ELF-1 (cell line): ENCODE measurements around the gene LASP1.
"Not testable (repeated sequence)": the region's sequence is repeated elsewhere in the genome, so short reads cannot be mapped to it uniquely, and the experiment has no call there.

Experiments
- DNase-seq: peaks from one replicate; pipeline ENCODE4 v3.0.0-alpha.2; 2016; ENCODE audit warnings: low read depth, low spot score

Gene LASP1

DNA sequence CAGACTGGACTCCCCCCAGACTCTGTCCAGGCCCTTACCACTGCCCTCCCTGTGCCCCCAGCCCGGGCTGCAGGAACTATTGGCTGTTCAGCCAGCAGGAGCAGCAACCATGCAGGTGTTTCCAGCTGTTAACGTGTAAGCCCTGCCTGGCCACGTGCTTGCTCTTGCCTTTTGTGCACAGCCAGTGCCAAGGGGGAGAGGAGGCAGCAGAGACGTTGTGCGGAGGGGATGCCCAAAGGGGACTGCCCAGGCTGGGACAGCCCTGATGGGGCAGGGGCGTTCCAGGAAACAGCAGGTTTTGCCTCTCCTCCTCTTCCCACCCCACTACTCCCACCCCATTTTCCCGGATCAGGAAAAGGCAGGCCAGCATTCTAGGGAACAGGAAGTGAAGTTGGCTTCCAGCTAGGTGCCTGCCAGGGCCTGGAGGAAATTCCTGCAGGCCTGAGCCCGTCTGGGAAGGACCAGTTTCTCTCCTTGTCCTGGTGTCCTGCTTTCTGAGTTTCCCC lies 38.9 kb downstream of the LASP1 start:
- peak; percentile 47 for DNase-seq

DNA sequence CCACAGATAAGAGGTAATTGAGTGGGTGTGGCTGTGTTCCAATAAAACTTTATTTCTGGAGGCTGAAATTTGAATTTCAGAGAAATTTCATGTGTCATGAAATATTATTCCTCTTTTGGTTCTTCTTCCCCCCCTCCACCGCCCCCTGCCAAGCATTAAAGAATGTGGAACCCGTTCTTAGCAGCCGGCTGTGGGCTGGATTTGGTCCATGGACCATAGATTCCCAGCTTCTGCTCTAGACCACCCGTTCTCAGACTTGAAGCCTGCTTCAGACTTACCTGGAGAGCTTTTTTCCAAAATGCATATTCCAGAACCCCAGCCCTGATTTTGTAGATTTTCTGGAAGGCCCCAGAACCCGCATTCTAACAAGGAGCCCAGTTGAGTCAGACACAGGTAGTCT lies 40.5 kb downstream of the LASP1 start:
- no peak for DNase-seq

- DNase-seq, result no peak
These were observed 41.3 kb downstream of the LASP1 start for GRCh38 chr17:38911081-38911730.

DNA sequence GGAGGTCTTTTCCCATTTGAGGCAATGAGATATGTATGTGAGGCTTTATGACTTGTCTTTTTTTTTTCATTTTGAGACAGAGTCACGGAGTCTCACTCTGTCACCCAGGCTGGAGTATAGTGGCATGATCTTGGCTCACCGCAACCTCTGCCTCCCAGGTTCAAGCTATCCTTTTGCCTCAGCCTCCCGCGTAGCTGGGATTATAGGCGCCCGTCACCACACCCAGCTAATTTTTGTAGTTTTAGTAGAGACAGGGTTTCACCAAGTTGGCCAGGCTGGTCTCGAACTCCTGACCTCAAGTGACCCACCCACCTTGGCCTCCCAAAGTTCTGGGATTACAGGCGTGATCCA lies 41.8 kb downstream of the LASP1 start:
- not testable (repeated sequence) for DNase-seq

GRCh38 chr17:38912221-38912813 lies 42.5 kb downstream of the LASP1 start:
- no peak for DNase-seq

- DNase-seq, result peak; percentile 67
These were observed 45.1 kb downstream of the LASP1 start for GRCh38 chr17:38914741-38915638.

- DNase-seq, result peak; percentile 26
These were observed 45.8 kb downstream of the LASP1 start for GRCh38 chr17:38915639-38915995.

DNA sequence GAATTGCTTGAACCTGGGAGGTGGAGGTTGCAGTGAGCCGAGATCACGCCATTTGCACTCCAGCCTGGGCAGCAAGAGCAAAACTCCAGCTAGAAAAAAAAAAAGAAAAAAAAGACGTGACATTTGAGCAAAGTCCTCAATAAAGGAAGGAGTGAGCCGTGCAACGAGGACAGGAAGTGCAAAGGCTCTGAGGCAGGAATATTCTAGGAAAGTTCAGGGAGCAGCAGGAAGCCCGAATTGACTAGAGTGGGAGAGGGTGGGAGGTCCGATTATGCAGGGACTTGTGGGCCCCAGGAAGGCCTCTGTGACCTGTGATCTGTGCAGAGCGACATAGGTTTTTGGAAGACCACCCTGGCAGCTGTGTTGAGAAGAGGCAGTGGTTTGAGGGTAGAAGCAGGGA lies 46.9 kb downstream of the LASP1 start:
- no peak for DNase-seq

DNA sequence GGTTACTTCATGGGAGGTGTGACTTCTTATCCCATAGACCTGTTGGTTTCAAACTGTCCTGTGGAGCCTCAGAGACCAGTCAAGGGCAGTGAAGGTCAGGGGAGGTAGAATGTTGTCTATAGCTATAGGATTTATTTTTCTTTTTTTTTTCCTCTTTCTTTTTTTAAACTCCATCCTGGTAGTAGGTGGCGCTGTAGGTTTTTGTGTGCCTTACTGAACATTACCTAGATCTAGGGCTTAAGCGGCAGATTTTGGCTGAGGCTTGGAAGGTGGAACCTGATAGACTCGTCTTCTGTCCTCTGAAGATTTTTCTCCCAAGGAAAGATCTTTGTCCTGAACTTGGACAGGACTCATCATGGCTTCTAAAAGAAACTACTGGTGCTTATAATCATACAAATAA lies 47.4 kb downstream of the LASP1 start:
- DNase-seq, result no peak

DNA sequence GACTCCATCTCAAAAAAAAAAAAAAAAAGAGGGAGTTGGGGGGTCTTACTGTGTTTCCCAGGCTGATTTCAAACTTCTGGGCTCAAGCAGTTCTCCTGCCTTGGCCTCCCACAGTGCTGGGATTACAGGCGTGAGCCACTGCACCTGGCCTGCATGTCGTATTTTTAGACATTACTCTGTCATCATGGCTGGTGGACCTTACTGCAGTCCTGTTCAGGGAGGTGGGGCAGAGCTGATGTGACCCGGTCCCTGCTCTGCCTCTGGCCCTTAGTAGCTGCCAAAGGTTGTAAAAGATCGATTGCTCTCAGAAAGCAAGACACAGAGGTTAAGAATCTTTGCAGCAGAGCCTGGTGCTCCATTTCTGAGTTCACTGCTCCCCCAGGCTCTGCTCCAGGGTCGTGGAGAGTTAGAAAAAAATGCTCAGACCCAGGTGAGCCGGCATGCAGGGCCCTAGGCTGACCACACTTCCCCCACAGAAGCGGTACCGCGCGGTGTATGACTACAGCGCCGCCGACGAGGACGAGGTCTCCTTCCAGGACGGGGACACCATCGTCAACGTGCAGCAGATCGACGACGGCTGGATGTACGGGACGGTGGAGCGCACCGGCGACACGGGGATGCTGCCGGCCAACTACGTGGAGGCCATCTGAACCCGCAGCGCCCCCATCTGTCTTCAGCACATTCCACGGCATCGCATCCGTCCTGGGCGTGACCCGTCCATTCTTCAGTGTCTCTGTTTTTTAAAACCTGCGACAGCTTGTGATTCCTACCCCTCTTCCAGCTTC lies 48.5 kb downstream of the LASP1 start:
- peak; percentile 54 for DNase-seq

GRCh38 chr17:38918916-38919315 lies 49.1 kb downstream of the LASP1 start:
- DNase-seq, result no peak

DNA sequence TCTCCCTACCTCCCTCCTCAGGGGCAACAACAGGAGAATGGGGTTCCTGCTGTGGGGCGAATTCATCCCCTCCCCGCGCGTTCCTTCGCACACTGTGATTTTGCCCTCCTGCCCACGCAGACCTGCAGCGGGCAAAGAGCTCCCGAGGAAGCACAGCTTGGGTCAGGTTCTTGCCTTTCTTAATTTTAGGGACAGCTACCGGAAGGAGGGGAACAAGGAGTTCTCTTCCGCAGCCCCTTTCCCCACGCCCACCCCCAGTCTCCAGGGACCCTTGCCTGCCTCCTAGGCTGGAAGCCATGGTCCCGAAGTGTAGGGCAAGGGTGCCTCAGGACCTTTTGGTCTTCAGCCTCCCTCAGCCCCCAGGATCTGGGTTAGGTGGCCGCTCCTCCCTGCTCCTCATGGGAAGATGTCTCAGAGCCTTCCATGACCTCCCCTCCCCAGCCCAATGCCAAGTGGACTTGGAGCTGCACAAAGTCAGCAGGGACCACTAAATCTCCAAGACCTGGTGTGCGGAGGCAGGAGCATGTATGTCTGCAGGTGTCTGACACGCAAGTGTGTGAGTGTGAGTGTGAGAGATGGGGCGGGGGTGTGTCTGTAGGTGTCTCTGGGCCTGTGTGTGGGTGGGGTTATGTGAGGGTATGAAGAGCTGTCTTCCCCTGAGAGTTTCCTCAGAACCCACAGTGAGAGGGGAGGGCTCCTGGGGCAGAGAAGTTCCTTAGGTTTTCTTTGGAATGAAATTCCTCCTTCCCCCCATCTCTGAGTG lies 49.6 kb downstream of the LASP1 start:
- DNase-seq, result no peak

DNA sequence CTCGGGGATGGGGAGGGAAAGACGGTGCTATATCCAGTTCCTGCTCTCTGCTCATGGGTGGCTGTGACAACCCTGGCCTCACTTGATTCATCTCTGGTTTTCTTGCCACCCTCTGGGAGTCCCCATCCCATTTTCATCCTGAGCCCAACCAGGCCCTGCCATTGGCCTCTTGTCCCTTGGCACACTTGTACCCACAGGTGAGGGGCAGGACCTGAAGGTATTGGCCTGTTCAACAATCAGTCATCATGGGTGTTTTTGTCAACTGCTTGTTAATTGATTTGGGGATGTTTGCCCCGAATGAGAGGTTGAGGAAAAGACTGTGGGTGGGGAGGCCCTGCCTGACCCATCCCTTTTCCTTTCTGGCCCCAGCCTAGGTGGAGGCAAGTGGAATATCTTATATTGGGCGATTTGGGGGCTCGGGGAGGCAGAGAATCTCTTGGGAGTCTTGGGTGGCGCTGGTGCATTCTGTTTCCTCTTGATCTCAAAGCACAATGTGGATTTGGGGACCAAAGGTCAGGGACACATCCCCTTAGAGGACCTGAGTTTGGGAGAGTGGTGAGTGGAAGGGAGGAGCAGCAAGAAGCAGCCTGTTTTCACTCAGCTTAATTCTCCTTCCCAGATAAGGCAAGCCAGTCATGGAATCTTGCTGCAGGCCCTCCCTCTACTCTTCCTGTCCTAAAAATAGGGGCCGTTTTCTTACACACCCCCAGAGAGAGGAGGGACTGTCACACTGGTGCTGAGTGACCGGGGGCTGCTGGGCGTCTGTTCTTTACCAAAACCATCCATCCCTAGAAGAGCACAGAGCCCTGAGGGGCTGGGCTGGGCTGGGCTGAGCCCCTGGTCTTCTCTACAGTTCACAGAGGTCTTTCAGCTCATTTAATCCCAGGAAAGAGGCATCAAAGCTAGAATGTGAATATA lies 50.8 kb downstream of the LASP1 start:
- peak; percentile 55 for DNase-seq

GRCh38 chr17:38921756-38922411 lies 52.0 kb downstream of the LASP1 start:
- no peak for DNase-seq

- peak; percentile 76 for DNase-seq
These were observed 52.9 kb downstream of the LASP1 start for GRCh38 chr17:38922538-38923297.

GRCh38 chr17:38925263-38925995 lies 55.6 kb downstream of the LASP1 start, which contains the start of gene LASP1NB:
TSS of gene LASP1NB (plus strand) at chr17:38925614.
- DNase-seq, result peak; percentile 53

- DNase-seq, result no peak
These were observed 56.6 kb downstream of the LASP1 start for GRCh38 chr17:38926293-38927070.
